B cell (primary cell): Measurements from ENCODE around the gene BABAM2. TPM values are rescaled to one million over a fixed set of nuclear protein-coding genes. Genes with fewer than 3 reads are reported as not detected.
"Not testable (repeated sequence)": the region's sequence is repeated elsewhere in the genome, so short reads cannot be mapped to it uniquely, and the experiment has no call there.

Source experiments
- ATAC-seq: fragments of 200-7000 bp; cut with Tn5 transposase; one replicate; pipeline ENCODE4 v1.10.0; 2021; ENCODE audit warnings: low read depth, mild to moderate bottlenecking, moderate number of reproducible peaks, moderate library complexity
- CTCF ChIA-PET: fragments of 350-600 bp; sonication (Branson Sonifier 250); formaldehyde crosslinking; loops from one replicate; lab custom pipeline; 2021; ENCODE audit warnings: antibody characterized with exemption, inconsistent platforms; lab: Charles Lee
- POLR2A ChIA-PET: fragments of 350-600 bp; sonication (Branson Sonifier 250); formaldehyde crosslinking; loops from one replicate; lab custom pipeline; 2021; ENCODE audit warnings: antibody characterized with exemption; lab: Charles Lee
- DNase-seq: peaks from one replicate; pipeline ENCODE4 v3.0.0; 2013
- H2AFZ ChIP-seq: 2 replicates; pipeline ENCODE4 v1.6.1; 2012; ENCODE audit warnings: mild to moderate bottlenecking, low read depth, low read length; ENCODE audit not compliant: insufficient read depth, poor library complexity, severe bottlenecking
- H3K27ac ChIP-seq, 2 donors: 1 replicate in 1 of 2; 2 replicates in 1 of 2; pipeline ENCODE4 v1.5.1; 2012 to 2013; ENCODE audit warnings: low read length in 2 of 2, mild to moderate bottlenecking in 2 of 2, moderate library complexity in 1 of 2
- H3K27me3 ChIP-seq, 4 experiments: fragments of 200-600 bp in 1 of 4; sonication (generic) in 1 of 4; replicated peaks in 1 of 4; 1 replicate in 2 of 4; 2 replicates in 2 of 4; pipeline versions ENCODE4 v1.6.1 to v1.7.0; 2013 to 2016; ENCODE audit warnings: low read length in 3 of 4, mild to moderate bottlenecking in 2 of 4, mixed read lengths in 1 of 4, moderate library complexity in 1 of 4; ENCODE audit not compliant: insufficient read depth in 4 of 4, control insufficient read depth in 3 of 4; ENCODE audit errors: control extremely low read depth in 1 of 4
- H3K36me3 ChIP-seq, 2 experiments: replicated peaks in 1 of 2; 1 replicate in 1 of 2; 2 replicates in 1 of 2; pipeline versions ENCODE4 v1.6.1 to v1.7.1; 2013; ENCODE audit warnings: low read length in 1 of 2; ENCODE audit not compliant: insufficient read depth in 2 of 2, control insufficient read depth in 1 of 2; ENCODE audit errors: control extremely low read depth in 1 of 2, extremely low read depth in 1 of 2
- H3K4me1 ChIP-seq, 2 donors: fragments of 200-600 bp in 1 of 2; sonication (generic) in 1 of 2; 1 replicate in 1 of 2; 2 replicates in 1 of 2; pipeline versions ENCODE4 v1.5.1 to v1.6.1; 2013 to 2017; ENCODE audit warnings: low read length in 2 of 2; ENCODE audit not compliant: control insufficient read depth in 2 of 2, insufficient read depth in 2 of 2
- H3K4me2 ChIP-seq: replicated peaks from 2 replicates; pipeline ENCODE3; 2012; ENCODE audit warnings: mild to moderate bottlenecking, low read depth, low read length; ENCODE audit not compliant: poor library complexity, severe bottlenecking
- H3K4me3 ChIP-seq, 5 experiments: fragments of 200-600 bp in 1 of 5; sonication (generic) in 1 of 5; 1 replicate in 3 of 5; 2 replicates in 2 of 5; pipeline versions ENCODE4 v1.5.1 to v1.7.0; 2011 to 2016; ENCODE audit warnings: low read length in 4 of 5, mild to moderate bottlenecking in 4 of 5, low read depth in 2 of 5, control low read depth in 1 of 5, moderate library complexity in 1 of 5; ENCODE audit not compliant: insufficient read depth in 1 of 5; ENCODE audit errors: control extremely low read depth in 1 of 5, extremely low read depth in 1 of 5
- H3K79me2 ChIP-seq: fragments of 200-600 bp; sonication (generic); one replicate; pipeline ENCODE4 v1.6.0; 2016; ENCODE audit warnings: low read length; ENCODE audit not compliant: control insufficient read depth, insufficient read depth
- H3K9ac ChIP-seq: fragments of 200-600 bp; sonication (generic); 2 replicates; pipeline ENCODE4 v1.6.1; 2017; ENCODE audit warnings: mild to moderate bottlenecking, low read length, moderate library complexity
- H3K9me3 ChIP-seq, 3 donors: one replicate each; pipeline versions ENCODE4 v1.6.1 to v1.7.1; 2013; ENCODE audit warnings: low read length in 2 of 3; ENCODE audit not compliant: control insufficient read depth in 2 of 3, insufficient read depth in 1 of 3; ENCODE audit errors: control extremely low read depth in 1 of 3
- H4K20me1 ChIP-seq: 2 replicates; pipeline ENCODE4 v1.6.0; 2012; ENCODE audit warnings: mild to moderate bottlenecking, low read length; ENCODE audit not compliant: insufficient read depth, control insufficient read depth, poor library complexity, severe bottlenecking
- H3K27ac Mint-ChIP-seq: one replicate; pipeline ENCODE4 v1.8.0; 2021; ENCODE audit warnings: mixed read lengths
- H3K27me3 Mint-ChIP-seq: one replicate; pipeline ENCODE4 v1.8.0; 2021; ENCODE audit warnings: mixed read lengths
- H3K4me1 Mint-ChIP-seq: one replicate; pipeline ENCODE4 v1.8.0; 2021; ENCODE audit warnings: mixed read lengths
- H3K4me3 Mint-ChIP-seq: one replicate; pipeline ENCODE4 v1.8.0; 2021; ENCODE audit warnings: mixed read lengths
- H3K9me3 Mint-ChIP-seq: one replicate; pipeline ENCODE4 v1.8.0; 2022; ENCODE audit warnings: mixed read lengths; ENCODE audit not compliant: insufficient read depth
- CTCF ChIP-seq: fragments of 200-600 bp; IDR thresholded peaks from one replicate; pipeline ENCODE4 v1.8.0; 2022; ENCODE audit warnings: antibody characterized with exemption, mild to moderate bottlenecking
- EZH2 ChIP-seq: IDR thresholded peaks from 2 replicates; pipeline ENCODE4 v1.6.1; 2012; ENCODE audit warnings: borderline replicate concordance, low read depth, mild to moderate bottlenecking, moderate library complexity, low read length; ENCODE audit not compliant: insufficient read depth, poor library complexity, severe bottlenecking
- WGBS: methylation state at CpG from one replicate; pipeline ENCODE4 v1.1.5; 2013; ENCODE audit warnings: missing lambda C conversion rate; ENCODE audit not compliant: insufficient coverage; 5-methylcytosine and 5-hydroxymethylcytosine counted together
- intact Hi-C: fragments of 100-400 bp; cut with micrococcal nuclease; formaldehyde crosslinking; loops from one replicate; pipeline ENCODE4 v1.10.0; 2022
- polyA plus RNA-seq: library from polyadenylated mRNA; depleted of rRNA; stranded (reverse); fragments of >200 nt; gene quantifications from 2 replicates; pipeline ENCODE4 v1.2.3, GENCODE V29; 2012
- total RNA-seq, 2 donors: library from RNA; stranded (reverse); fragments of 120-200 nt in 1 of 2; gene quantifications; 1 replicate in 1 of 2; 2 replicates in 1 of 2; pipeline versions ENCODE4 v1.2.3 to v1.2.4, GENCODE V29; 2013 to 2022

The BABAM2 gene
- total and polyA plus RNA-seq, 2 donors (not counting 1 experiment from before 2014, with no cell fraction given): 22.3 to 69.6 TPM

DNA sequence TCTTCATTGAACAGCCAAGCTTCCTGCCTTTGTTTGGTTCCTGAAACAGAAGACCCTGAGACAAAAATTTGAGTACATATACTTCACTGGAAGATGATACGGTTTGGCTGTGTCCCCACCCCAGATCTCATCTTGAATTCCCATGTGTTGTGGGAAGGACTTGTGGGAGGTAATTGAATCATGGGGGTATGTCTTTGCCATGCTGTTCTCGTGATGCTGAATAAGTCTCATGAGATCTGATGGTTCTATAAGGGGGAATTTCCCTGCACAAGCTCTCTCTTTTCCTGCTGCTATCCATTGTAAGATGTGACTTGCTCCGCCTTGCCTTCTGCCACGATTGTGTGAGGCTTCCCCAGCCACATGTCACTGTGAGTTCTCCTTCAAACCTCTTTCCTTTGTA, 76.5 kb downstream of the BABAM2 start:
- H3K4me1 ChIP-seq: no peaks in the 10 kb centered on the region
- H3K4me2 ChIP-seq: no peak overlapping the region
- intact Hi-C loops: no loop called here
- peaks cover 4% of the 10 kb centered on the region for H4K20me1 ChIP-seq
- Mint-ChIP-seq H3K27me3 (no peaks in the 10 kb centered on the region), H3K27ac (no peak overlapping the region), H3K4me3 (no peak overlapping the region), H3K9me3 (peaks cover 22% of the 10 kb centered on the region), H3K4me1 (peaks cover 8% of the 10 kb centered on the region)
- no peak overlapping the region for H3K4me3 ChIP-seq
- 95% methylated on average over 4 of the region's 4 CpGs for WGBS
- DNase-seq: no peak
- H3K79me2 ChIP-seq: peaks cover 9% of the 10 kb centered on the region
- ChIA-PET CTCF (no interaction called here), POLR2A (no interaction called here)
- H3K27me3 ChIP-seq: no peaks in the 10 kb centered on the region
- H3K36me3 ChIP-seq: no peaks in the 10 kb centered on the region
- H3K9ac ChIP-seq: no peak overlapping the region
- no peak overlapping the region for H3K27ac ChIP-seq
- TF ChIP-seq EZH2 (no peak), CTCF (no peak)
- ATAC-seq: no peak
- no peak overlapping the region for H2AFZ ChIP-seq
- H3K9me3 ChIP-seq: peaks cover 11 to 19% (median 19%) of the 10 kb centered on the region in 3 donors

DNA sequence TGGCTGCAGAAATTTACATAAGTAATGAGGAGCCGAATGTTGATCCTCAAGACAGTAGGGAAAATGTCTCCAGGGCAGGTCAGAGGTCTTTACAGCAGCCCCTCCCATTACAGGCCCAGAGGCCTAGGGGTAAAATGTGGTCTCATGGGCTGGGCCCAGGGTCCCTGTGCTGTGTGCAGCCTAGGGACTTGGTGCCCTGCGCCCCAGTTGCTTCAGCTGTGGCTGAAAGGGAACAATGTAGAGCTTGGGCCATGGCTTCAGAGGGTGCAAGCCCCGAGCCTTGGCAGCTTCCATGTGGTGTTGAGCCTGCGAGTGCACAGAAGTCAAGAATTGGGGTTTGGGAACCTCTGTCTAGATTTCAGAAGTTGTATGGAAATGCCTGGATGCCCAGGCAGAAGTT, 77.5 kb downstream of the BABAM2 start:
- DNase-seq, H3K27me3 Mint-ChIP-seq, H2AFZ ChIP-seq, H3K79me2 ChIP-seq, H3K4me2 ChIP-seq, H3K27ac Mint-ChIP-seq, H4K20me1 ChIP-seq, H3K9ac ChIP-seq, H3K27me3 ChIP-seq, H3K27ac ChIP-seq, H3K36me3 ChIP-seq, H3K4me1 Mint-ChIP-seq, H3K4me3 Mint-ChIP-seq, H3K4me3 ChIP-seq, H3K4me1 ChIP-seq, POLR2A ChIA-PET, intact Hi-C loops, ATAC-seq, CTCF ChIA-PET: not testable (repeated sequence)
- WGBS: 100% methylated on average over 3 of the region's 4 CpGs
- H3K9me3 ChIP-seq: peaks cover 11 to 19% (median 18%) of the 10 kb centered on the region in 3 donors
- H3K9me3 Mint-ChIP-seq: peaks cover 22% of the 10 kb centered on the region

DNA sequence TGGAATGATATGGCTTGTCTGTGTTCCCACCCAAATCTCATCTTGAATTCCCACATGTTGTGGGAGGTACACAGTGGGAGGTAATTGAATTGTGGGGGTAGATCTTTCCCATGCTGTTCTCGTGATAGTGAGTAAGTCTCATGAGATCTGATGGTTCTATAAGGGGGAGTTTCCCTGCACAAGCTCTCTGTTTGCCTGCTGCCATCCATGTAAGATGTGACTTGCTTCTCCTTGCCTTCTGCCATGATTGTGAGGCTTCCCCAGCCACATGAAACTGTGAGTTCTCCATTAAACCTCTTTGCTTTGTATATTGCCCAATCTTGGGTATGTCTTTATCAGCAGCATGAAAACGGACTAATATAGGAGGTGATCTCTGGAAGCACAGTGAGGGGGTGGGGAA, 78.4 kb downstream of the BABAM2 start:
- no CpG with 5 or more reads among the region's 2 CpGs for WGBS
- H2AFZ ChIP-seq, H3K27me3 ChIP-seq, H3K27me3 Mint-ChIP-seq, H3K4me1 ChIP-seq, H3K9ac ChIP-seq, H3K36me3 ChIP-seq, ATAC-seq, H3K4me2 ChIP-seq, H3K27ac Mint-ChIP-seq, H4K20me1 ChIP-seq, intact Hi-C loops, H3K27ac ChIP-seq, POLR2A ChIA-PET, CTCF ChIA-PET, H3K4me1 Mint-ChIP-seq, H3K4me3 ChIP-seq, H3K4me3 Mint-ChIP-seq, DNase-seq, H3K79me2 ChIP-seq: not testable (repeated sequence)
- peaks cover 8 to 19% (median 15%) of the 10 kb centered on the region in 3 donors for H3K9me3 ChIP-seq
- peaks cover 18% of the 10 kb centered on the region for H3K9me3 Mint-ChIP-seq
